Gastrocnemius medialis (tissue), 4 donors: ENCODE data around the gene PCMT1.

ENCODE experiments used
- CTCF ChIP-seq, 5 experiments: fragments of 450-650 bp in 3 of 5; fragments of 200-600 bp in 2 of 5; sonication (generic) in 2 of 5; IDR thresholded peaks in 4 of 5; conservative IDR thresholded peaks in 1 of 5; 1 replicate in 4 of 5; 2 replicates in 1 of 5; pipeline ENCODE4 v1.5.1; 2016 to 2019; ENCODE audit warnings: antibody characterized with exemption in 5 of 5, mild to moderate bottlenecking in 3 of 5, moderate library complexity in 3 of 5
- POLR2A ChIP-seq, 2 donors: fragments of 450-650 bp; IDR thresholded peaks; one replicate each; pipeline ENCODE4 v1.6.1; 2017; ENCODE audit warnings: antibody characterized with exemption in 2 of 2, mild to moderate bottlenecking in 2 of 2, moderate library complexity in 2 of 2

- TF ChIP-seq CTCF (IDR thresholded peaks at IDR 0.05 in 4 of 5, conservative IDR thresholded peaks at IDR 0.05 in 1 of 5) (no peak), POLR2A (IDR thresholded peaks at IDR 0.05) (no peak)
Measured at GRCh38 chr6:149847939-149848267, 98.4 kb downstream of the PCMT1 start.
